ENCODE data around the gene PPBP.

Gene PPBP

DNA sequence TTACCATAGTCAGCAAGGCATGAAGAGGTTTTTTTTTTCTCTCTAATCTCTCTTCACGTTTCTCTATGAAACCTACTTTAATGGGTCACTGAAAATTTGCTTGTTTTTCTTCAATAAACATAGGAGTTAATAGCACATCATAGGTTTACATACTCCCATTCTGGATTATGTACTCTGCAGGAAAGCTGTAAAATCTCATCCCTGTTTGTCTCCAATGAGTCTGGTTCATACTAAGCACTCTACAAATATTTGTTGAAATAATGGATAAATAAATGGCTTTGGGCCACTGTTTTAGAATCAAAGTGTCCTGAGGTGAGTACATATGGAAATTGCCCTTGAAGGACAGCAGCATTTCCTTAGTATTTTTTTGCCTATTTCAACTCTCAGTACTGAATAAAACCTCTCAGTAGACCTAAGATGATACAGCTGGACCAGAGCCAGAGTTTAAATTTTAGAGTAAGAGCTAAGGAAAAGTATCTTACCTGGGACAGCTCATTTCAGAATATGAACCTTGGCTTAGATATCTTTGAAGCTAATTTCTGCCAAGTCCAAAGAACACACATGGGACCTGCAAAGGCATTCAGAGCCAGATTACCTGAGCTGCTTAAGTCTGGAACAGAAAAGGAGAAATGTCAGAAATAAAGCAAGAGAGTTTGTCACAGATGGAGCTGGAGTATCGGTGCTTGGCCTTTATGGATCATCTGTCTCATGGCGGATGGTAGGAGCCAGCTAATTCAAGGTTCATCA lies 40.6 kb downstream of the PPBP start:
- DNase-seq = no peak

DNA sequence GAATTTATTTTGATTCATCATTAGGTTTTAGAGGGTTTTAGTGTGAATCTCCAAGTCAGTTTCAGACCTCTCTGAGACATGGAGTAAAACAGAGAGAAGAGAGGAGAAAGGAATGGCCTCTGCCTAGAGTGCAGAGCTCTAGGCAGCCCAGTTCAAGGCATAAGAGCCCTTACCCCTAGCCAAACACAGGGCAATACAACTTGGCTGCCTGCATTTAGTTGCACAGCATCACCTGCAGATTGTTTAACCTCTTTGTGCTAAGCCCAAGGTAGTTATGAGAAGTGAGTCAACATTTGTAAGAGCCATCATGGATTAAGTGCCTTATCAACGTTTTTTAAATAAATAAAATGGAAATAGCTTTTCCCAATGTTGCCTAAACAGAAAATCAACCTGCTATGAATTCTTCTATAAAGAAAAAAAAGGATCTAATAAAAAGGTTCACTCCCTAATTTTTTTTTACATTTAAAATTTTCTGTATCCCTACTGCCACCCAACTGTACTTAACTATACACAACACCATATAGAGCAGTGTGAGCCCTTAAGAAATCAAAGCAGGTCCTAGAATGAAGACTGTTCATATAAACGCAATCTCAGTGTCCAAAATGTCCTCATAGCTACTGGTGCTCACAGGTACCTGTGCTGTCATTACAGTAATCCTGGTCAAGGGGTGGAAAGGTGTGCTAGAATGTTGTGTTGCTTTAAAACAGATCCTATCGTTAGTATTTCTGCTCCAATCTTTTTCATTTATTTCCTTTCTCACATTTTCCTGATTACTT lies 42.1 kb downstream of the PPBP start:
- DNase-seq = no peak

DNA sequence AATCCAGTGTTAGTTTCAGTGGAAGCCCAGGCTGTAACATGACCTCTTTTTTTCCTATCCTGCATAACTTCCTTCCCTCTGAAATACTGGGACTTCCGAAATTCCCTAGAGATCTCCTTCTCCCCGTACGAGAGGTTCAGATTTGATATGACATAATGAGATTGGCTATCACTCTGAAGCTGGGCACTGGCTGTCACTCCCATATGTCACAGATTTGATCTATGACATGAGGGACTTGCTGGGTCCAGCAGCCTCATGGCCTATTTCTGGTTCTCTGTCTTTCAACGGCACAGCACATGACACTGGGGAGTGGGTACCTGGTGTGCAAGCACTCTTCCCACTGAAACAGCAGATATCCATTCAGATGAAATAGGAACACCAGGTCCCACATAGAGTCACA lies 42.9 kb downstream of the PPBP start:
- no peak for DNase-seq

DNA sequence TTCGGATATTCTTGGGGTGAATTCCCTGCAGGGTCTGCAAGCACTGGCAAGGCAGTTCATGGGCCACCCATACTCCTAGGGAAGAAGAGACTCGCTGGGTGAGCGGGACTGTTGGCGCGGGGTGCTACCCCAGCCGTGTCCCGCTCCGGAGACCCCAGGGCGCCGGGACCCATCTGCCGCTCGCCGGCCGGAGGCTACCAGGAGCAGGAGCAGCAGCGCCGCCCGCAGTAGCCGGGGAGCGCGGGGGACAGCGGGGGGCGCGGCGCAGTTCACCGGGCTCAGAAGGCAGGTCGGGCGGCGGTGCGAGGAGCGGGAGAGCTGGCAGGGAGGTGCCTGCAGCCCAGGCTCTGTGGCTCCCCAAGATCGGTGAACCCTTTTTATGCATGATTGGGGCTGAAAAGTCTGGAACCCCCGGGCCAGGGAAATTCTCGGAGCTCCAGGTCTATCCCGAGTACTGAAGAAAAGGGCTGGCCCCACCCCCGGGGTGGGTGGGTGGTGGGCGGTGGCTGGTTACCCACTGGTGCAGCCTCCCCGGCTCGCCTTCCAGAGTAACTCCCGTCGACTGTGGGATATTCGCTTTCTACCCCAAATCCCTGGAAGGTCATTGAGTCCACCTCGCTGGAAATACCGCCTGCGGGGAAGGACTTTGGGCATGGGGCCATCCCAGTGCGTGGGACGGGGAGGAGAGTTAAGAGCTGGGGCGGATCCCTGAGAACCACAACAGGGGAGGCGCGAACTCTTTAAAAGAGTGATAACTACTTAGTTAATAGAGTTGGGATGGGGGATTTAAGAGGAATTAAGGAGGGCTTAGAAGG lies 43.7 kb downstream of the PPBP start:
- DNase-seq = no peak

DNA sequence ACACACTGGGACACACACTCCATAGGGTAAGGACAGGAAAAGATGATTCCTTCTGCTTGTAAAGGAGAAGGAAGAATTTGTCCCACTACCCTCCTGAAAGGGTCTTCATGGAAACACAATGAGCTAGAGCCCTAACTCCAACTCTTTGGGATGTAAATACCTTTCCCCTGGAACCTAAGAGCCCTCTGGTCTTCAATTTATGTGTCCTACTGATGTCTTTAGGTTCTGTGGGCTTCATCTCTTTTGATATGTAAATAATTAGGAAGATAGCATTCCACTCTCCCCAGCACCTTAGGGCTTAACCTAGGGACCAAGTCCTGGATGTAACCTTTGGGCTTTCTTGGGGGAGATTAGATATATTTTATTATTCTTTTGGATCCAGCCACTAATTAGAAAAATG lies 44.4 kb downstream of the PPBP start:
- DNase-seq = no peak

DNA sequence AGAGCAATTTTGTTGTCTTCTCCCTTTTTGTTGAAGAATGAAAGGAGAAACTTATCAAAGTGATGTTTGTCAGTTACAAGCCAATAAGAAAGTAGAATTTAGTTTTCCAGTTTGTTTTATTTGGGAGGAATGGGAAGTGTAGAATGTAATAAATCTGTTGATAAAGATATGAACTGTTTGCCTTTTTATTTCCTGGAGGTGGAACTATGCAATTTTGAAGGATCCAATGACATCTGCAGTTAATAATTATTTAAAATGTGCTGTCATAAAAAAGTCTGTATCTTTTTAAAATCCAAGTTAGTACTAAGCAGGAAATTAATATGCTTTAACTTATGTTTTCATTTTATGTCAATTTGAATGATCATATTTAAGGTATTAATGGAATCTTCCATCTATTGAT lies 51.0 kb downstream of the PPBP start:
- DNase-seq = no peak
